Renal cortex interstitium (tissue), 11 donors: ENCODE measurements around the gene CEL. TPM values are rescaled to one million over a fixed set of nuclear protein-coding genes. Genes with fewer than 3 reads are reported as not detected.
"Not testable (repeated sequence)": the region's sequence is repeated elsewhere in the genome, so short reads cannot be mapped to it uniquely, and the experiment has no call there.

Source experiments
- DNase-seq, 11 donors: peaks; one replicate each; pipeline ENCODE4 v3.0.0-alpha.2; 2013; ENCODE audit warnings: low read depth in 9 of 11, low spot score in 4 of 11; ENCODE audit errors: extremely low read depth in 1 of 11
- polyA plus RNA-seq, 3 donors: library from polyadenylated mRNA; unstranded; fragments of 120-200 nt; gene quantifications; one replicate each; pipeline ENCODE4 v1.2.1, GENCODE V29; 2013; ENCODE audit not compliant: insufficient read length in 3 of 3

Gene CEL
- polyA plus RNA-seq, 3 donors, result 3.3 to 4.8 (median 4.0) TPM

GRCh38 chr9:133060417-133060841 is 1.4 kb upstream of the CEL start:
- DNase-seq, result no peak

GRCh38 chr9:133061019-133061763 is 590 bp upstream of the CEL start:
- not testable (repeated sequence) for DNase-seq

GRCh38 chr9:133062569-133062968 is 788 bp downstream of the CEL start:
- DNase-seq, result not testable (repeated sequence)

GRCh38 chr9:133063159-133063499 is 1.3 kb downstream of the CEL start:
- DNase-seq, result no peak

GRCh38 chr9:133063500-133064231 is 1.9 kb downstream of the CEL start:
- DNase-seq, result no peak

- no peak for DNase-seq
Observed at GRCh38 chr9:133064241-133065069, 2.7 kb downstream of the CEL start.

GRCh38 chr9:133065070-133065388 is 3.2 kb downstream of the CEL start:
- DNase-seq, result no peak

- no peak for DNase-seq
Observed at GRCh38 chr9:133066181-133066983, 4.6 kb downstream of the CEL start.

- DNase-seq, result no peak
Observed at GRCh38 chr9:133067006-133067405, 5.2 kb downstream of the CEL start.

- DNase-seq, result no peak
Observed at GRCh38 chr9:133067813-133068212, 6.0 kb downstream of the CEL start.

- DNase-seq, result not testable (repeated sequence)
Observed at GRCh38 chr9:133068431-133068830, 6.7 kb downstream of the CEL start.

GRCh38 chr9:133070500-133070961 is 8.8 kb downstream of the CEL start:
- DNase-seq, result not testable (repeated sequence)

GRCh38 chr9:133070985-133071384 is 9.2 kb downstream of the CEL start:
- not testable (repeated sequence) for DNase-seq

- no peak for DNase-seq
Observed at GRCh38 chr9:133071484-133072150, 9.8 kb downstream of the CEL start.

GRCh38 chr9:133072210-133072609 is 10.4 kb downstream of the CEL start:
- DNase-seq, result not testable (repeated sequence)

GRCh38 chr9:133073086-133074014 is 11.6 kb downstream of the CEL start:
- no peak for DNase-seq

- DNase-seq, result no peak
Observed at GRCh38 chr9:133074111-133074651, 12.4 kb downstream of the CEL start.
